ENCODE data around the gene CDKAL1. TPM values are rescaled to one million over a fixed set of nuclear protein-coding genes. Genes with fewer than 3 reads are reported as not detected.

The CDKAL1 gene
- total and polyA plus RNA-seq, 2 of the 8 experiments (the other 6 are each of a cell fraction or from before 2014, with no cell fraction given), result 8.4 to 24.6 TPM

DNA sequence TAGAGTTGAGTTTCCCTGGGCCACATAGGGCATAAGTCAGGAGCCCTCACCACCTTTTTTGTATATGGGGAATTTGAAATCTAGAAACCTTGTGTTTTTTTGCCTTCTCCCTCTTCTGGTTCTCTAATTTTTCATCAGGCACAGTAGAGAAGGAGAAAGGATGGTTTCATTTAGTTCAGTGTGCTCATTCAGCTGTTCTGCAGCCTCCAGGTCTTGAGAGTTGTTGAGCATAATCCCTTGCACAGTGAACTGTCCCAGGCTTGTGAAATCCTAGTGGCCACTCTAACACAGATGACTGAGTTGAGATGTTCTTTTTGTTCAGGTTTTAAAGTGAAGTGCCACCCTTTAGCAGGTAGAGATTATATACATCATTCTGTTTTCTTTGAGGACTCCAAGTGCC, 183.5 kb downstream of the CDKAL1 start:
- Histone ChIP-seq H4K8ac (ENCODE audit: extremely low read depth, insufficient read depth, low read length) (no peak overlapping the region), H2AK5ac (ENCODE audit: low read depth, low read length) (no peak overlapping the region), H3K9me3 (ENCODE audit: insufficient read depth in 2 of 2, low read depth in 1 of 2, low read length in 1 of 2) (no peaks in the 10 kb centered on the region), H4K5ac (ENCODE audit: insufficient read length, low read depth, low read length) (no peak overlapping the region), H3K79me1 (ENCODE audit: low read depth, low read length) (no peaks in the 10 kb centered on the region), H2BK5ac (ENCODE audit: low read depth, low read length) (no peak overlapping the region), H3K23ac (ENCODE audit: insufficient read length) (no peak overlapping the region), H3K79me2 (ENCODE audit: control insufficient read depth in 1 of 2, insufficient read depth in 2 of 2, low read length in 2 of 2) (no peaks in the 10 kb centered on the region; a peak in 2 of 4 replicates), H3K4me1 (replicated peaks in 1 of 4; ENCODE audit: control insufficient read depth in 3 of 4, insufficient read depth in 4 of 4, low read length in 3 of 4) (no peaks in the 10 kb centered on the region), H3K14ac (ENCODE audit: insufficient read length) (no peak overlapping the region), H3K4me2 (ENCODE audit: insufficient read depth in 1 of 2, low read depth in 2 of 2, low read length in 2 of 2) (no peak overlapping the region), H4K91ac (replicated peaks; ENCODE audit: insufficient read length, low read length) (no peak overlapping the region), H3K18ac (ENCODE audit: extremely low read depth, low read length) (no peak overlapping the region), H2BK120ac (replicated peaks; ENCODE audit: low read depth, low read length) (no peak overlapping the region), H3K27me3 (replicated peaks in 1 of 4; ENCODE audit: control insufficient read depth in 3 of 4, extremely low read depth in 1 of 4, insufficient read depth in 3 of 4, low read length in 3 of 4) (no peaks in the 10 kb centered on the region), H2BK12ac (ENCODE audit: low read depth, low read length) (no peak overlapping the region), H3K27ac (ENCODE audit: low read depth, low read length) (no peak overlapping the region), H2AFZ (ENCODE audit: low read length) (no peak overlapping the region), H3K9ac (replicated peaks in 1 of 4; ENCODE audit: extremely low read depth in 1 of 4, low read depth in 3 of 4, low read length in 3 of 4) (no peak overlapping the region), H3K23me2 (ENCODE audit: low read depth, low read length) (no peaks in the 10 kb centered on the region), H4K20me1 (replicated peaks in 1 of 2; ENCODE audit: control insufficient read depth in 1 of 2, insufficient read depth in 2 of 2, low read length in 2 of 2) (no peaks in the 10 kb centered on the region), H3K36me3 (ENCODE audit: control insufficient read depth in 2 of 4, insufficient read depth in 4 of 4, low read length in 3 of 4) (no peaks in the 10 kb centered on the region), H2BK20ac (ENCODE audit: low read length) (no peak overlapping the region), H3K4me3 (ENCODE audit: extremely low read depth in 1 of 4, insufficient read depth in 2 of 4, low read depth in 3 of 4, low read length in 4 of 4) (no peak overlapping the region), H3K56ac (replicated peaks; ENCODE audit: insufficient read length, low read depth, low read length) (no peak overlapping the region), H2BK15ac (ENCODE audit: low read length) (no peak overlapping the region), H3K4ac (replicated peaks; ENCODE audit: insufficient read length, low read depth, low read length) (no peak overlapping the region)
- ChIA-PET POLR2A (ENCODE audit: partially characterized antibody) (interaction anchor here (1.1 kb wide), 1 partner anchor 16 kb away, joined by 3 read pairs; no protein-coding TSS in a partner anchor), CTCF (ENCODE audit: partially characterized antibody) (no interaction called here)
- no peak for FAIRE-seq
- no peak for DNase-seq (ENCODE audit: low read depth in 1 of 2, low spot score in 2 of 2)
- no peak for TF ChIP-seq YY1 (IDR thresholded peaks at IDR 0.05; ENCODE audit: low read depth, low read length)
- TF ChIP-seq EP300 (IDR thresholded peaks at IDR 0.05; ENCODE audit: borderline replicate concordance in 1 of 2, low read depth in 2 of 2, low read length in 2 of 2), result no peak
- TF ChIP-seq POLR2AphosphoS5 (IDR thresholded peaks at IDR 0.05; ENCODE audit: low read depth, low read length), result no peak
- TF ChIP-seq ASH2L (IDR thresholded peaks at IDR 0.05; ENCODE audit: low read length), result no peak
- TF ChIP-seq CREB1 (IDR thresholded peaks at IDR 0.05), result no peak
- TF ChIP-seq RXRA (IDR thresholded peaks at IDR 0.05; ENCODE audit: insufficient read depth, low read depth, low read length), result no peak
- TF ChIP-seq RBBP5 (IDR thresholded peaks at IDR 0.05; ENCODE audit: borderline replicate concordance, low read depth, low read length), result no peak
- TF ChIP-seq ZNF274 (IDR thresholded peaks at IDR 0.05; ENCODE audit: borderline replicate concordance, extremely low read depth, low read length), result no peak
- no peak for TF ChIP-seq NANOG (IDR thresholded peaks at IDR 0.05; ENCODE audit: insufficient read depth, low read depth, low read length, poor library complexity, severe bottlenecking)
- TF ChIP-seq, protein P1, sequence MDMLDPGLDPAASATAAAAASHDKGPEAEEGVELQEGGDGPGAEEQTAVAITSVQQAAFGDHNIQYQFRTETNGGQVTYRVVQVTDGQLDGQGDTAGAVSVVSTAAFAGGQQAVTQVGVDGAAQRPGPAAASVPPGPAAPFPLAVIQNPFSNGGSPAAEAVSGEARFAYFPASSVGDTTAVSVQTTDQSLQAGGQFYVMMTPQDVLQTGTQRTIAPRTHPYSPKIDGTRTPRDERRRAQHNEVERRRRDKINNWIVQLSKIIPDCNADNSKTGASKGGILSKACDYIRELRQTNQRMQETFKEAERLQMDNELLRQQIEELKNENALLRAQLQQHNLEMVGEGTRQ (IDR thresholded peaks at IDR 0.05; ENCODE audit: low read length), result no peak
- no peak for TF ChIP-seq SIN3A (conservative IDR thresholded peaks at IDR 0.05 in 1 of 2, IDR thresholded peaks at IDR 0.05 in 1 of 2; ENCODE audit: low read depth in 1 of 2, low read length in 2 of 2)
- no peak for TF ChIP-seq CEBPB (IDR thresholded peaks at IDR 0.05; ENCODE audit: low read depth, low read length)

Measured in H1 (cell line).